ENCODE measurements around the gene RASA2. TPM values are rescaled to one million over a fixed set of nuclear protein-coding genes. Genes with fewer than 3 reads are reported as not detected.
"Not testable (repeated sequence)": the region's sequence is repeated elsewhere in the genome, so short reads cannot be mapped to it uniquely, and the experiment has no call there.

RASA2 gene
- total RNA-seq, 4 donors from 2014 or later: 12.0 to 45.5 (median 23.3) TPM

DNA sequence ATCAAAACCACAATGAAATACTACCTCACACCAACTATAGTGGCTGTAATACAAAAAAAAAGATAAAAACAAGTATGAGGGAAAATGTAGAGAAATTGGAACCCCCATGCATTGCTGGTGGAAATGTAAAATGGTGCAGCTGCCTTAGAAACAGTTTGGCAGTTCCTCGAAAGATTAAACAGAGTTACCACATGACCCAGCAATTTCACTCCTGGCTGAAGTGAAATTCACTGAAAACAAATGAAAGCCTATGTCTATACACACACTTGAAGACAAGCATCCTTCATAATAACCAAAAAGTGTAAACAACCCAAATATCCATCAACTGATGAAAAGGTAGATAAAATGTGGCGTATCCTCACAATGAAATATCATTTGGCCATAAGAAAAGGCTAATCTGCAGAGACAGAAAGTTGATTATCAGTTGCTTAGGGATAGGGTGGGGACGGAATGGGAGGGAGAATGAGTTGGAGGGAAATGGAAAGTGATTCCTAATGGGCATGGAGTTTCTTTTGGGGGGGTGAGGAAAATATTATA, 20.1 kb upstream of the RASA2 start:
- Histone ChIP-seq H3K9me3 (no peaks in the 10 kb centered on the region), H3K4me1 (no peaks in the 10 kb centered on the region), H3K4me3 (replicated peaks in 1 of 3) (no peak overlapping the region), H3K36me3 (no peaks in the 10 kb centered on the region), H3K27ac (no peak overlapping the region), H3K27me3 (no peaks in the 10 kb centered on the region)
- intact Hi-C loops (cut with DNase I): no loop called here
- TF ChIP-seq POLR2A (IDR thresholded peaks at IDR 0.05): no peak
- TF ChIP-seq, protein P1, sequence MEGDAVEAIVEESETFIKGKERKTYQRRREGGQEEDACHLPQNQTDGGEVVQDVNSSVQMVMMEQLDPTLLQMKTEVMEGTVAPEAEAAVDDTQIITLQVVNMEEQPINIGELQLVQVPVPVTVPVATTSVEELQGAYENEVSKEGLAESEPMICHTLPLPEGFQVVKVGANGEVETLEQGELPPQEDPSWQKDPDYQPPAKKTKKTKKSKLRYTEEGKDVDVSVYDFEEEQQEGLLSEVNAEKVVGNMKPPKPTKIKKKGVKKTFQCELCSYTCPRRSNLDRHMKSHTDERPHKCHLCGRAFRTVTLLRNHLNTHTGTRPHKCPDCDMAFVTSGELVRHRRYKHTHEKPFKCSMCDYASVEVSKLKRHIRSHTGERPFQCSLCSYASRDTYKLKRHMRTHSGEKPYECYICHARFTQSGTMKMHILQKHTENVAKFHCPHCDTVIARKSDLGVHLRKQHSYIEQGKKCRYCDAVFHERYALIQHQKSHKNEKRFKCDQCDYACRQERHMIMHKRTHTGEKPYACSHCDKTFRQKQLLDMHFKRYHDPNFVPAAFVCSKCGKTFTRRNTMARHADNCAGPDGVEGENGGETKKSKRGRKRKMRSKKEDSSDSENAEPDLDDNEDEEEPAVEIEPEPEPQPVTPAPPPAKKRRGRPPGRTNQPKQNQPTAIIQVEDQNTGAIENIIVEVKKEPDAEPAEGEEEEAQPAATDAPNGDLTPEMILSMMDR (IDR thresholded peaks at IDR 0.05): no peak
- 95% methylated on average over 3 of the region's 3 CpGs for WGBS, 2 donors
- DNase-seq: no peak

DNA sequence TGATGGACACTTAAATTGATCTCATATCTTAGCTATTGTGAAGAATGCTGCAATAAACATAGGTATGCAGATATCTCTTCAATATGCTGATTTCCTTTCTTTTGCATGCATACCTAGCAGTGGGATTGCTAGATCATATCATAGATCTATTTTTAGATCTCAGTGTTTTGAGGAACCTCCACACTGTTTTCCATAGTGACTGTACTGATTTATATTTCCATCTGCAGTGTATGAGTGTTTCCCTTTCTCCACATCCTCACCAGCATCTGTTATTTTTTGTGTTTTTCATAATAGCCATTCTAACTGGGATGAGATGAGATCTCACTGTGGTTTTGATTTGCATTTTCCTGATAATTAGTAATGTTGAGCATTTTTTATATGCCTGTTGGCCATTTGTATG, 17.1 kb upstream of the RASA2 start:
- H3K4me1 ChIP-seq: no peaks in the 10 kb centered on the region
- H3K27ac ChIP-seq: no peak overlapping the region
- intact Hi-C loops (cut with DNase I): no loop called here
- H3K9me3 ChIP-seq: no peaks in the 10 kb centered on the region
- no peak overlapping the region for H3K4me3 ChIP-seq (replicated peaks in 1 of 3)
- TF ChIP-seq POLR2A (IDR thresholded peaks at IDR 0.05): no peak
- TF ChIP-seq, protein P1 (IDR thresholded peaks at IDR 0.05): no peak
- no peaks in the 10 kb centered on the region for H3K27me3 ChIP-seq
- DNase-seq: no peak
- no peaks in the 10 kb centered on the region for H3K36me3 ChIP-seq

- Histone ChIP-seq H3K36me3 (no peaks in the 10 kb centered on the region), H3K4me1 (no peaks in the 10 kb centered on the region), H3K27ac (no peak overlapping the region), H3K9me3 (no peaks in the 10 kb centered on the region), H3K4me3 (replicated peaks in 1 of 3) (no peak overlapping the region), H3K27me3 (no peaks in the 10 kb centered on the region)
- TF ChIP-seq, protein P1 (IDR thresholded peaks at IDR 0.05): no peak
- no peak for TF ChIP-seq POLR2A (IDR thresholded peaks at IDR 0.05)
- DNase-seq: no peak
- WGBS, 2 donors: 93 to 98% methylated on average over 5 of the region's 5 CpGs
- intact Hi-C loops (cut with DNase I): no loop called here
Observed at GRCh38 chr3:141471160-141471559, 15.7 kb upstream of the RASA2 start.

- Histone ChIP-seq H3K4me3 (replicated peaks in 1 of 3) (no peak overlapping the region), H3K9me3 (no peaks in the 10 kb centered on the region), H3K27me3 (no peaks in the 10 kb centered on the region), H3K27ac (no peak overlapping the region), H3K4me1 (no peaks in the 10 kb centered on the region), H3K36me3 (no peaks in the 10 kb centered on the region)
- 93% methylated on average over 2 of the region's 2 CpGs for WGBS, 2 donors
- no peak for TF ChIP-seq POLR2A (IDR thresholded peaks at IDR 0.05)
- intact Hi-C loops (cut with DNase I): no loop called here
- DNase-seq: no peak
Observed at GRCh38 chr3:141476033-141476432, 10.8 kb upstream of the RASA2 start.

GRCh38 chr3:141477224-141477623, 9.6 kb upstream of the RASA2 start:
- no peak overlapping the region for H3K27ac ChIP-seq
- no peak overlapping the region for H3K4me3 ChIP-seq (replicated peaks in 1 of 3)
- intact Hi-C loops (cut with DNase I): no loop called here
- no peaks in the 10 kb centered on the region for H3K4me1 ChIP-seq
- H3K9me3 ChIP-seq: no peaks in the 10 kb centered on the region
- 94 to 99% methylated on average over 4 of the region's 4 CpGs for WGBS, 2 donors
- H3K36me3 ChIP-seq: no peaks in the 10 kb centered on the region
- no peak for DNase-seq
- no peak for TF ChIP-seq POLR2A (IDR thresholded peaks at IDR 0.05)
- TF ChIP-seq, protein P1 (IDR thresholded peaks at IDR 0.05): no peak
- H3K27me3 ChIP-seq: no peaks in the 10 kb centered on the region

GRCh38 chr3:141478139-141478538, 8.7 kb upstream of the RASA2 start:
- H3K4me3 ChIP-seq (replicated peaks in 1 of 3): no peak overlapping the region
- TF ChIP-seq, protein P1 (IDR thresholded peaks at IDR 0.05): no peak
- TF ChIP-seq POLR2A (IDR thresholded peaks at IDR 0.05): no peak
- intact Hi-C loops (cut with DNase I): no loop called here
- no peaks in the 10 kb centered on the region for H3K27me3 ChIP-seq
- DNase-seq: no peak
- H3K36me3 ChIP-seq: no peaks in the 10 kb centered on the region
- H3K4me1 ChIP-seq: no peaks in the 10 kb centered on the region
- no peaks in the 10 kb centered on the region for H3K9me3 ChIP-seq
- 84 to 86% methylated on average over 2 of the region's 2 CpGs for WGBS, 2 donors
- H3K27ac ChIP-seq: no peak overlapping the region

GRCh38 chr3:141478840-141479239, 8.0 kb upstream of the RASA2 start:
- H3K27ac ChIP-seq; intact Hi-C loops (cut with DNase I); H3K27me3 ChIP-seq; H3K4me1 ChIP-seq; H3K4me3 ChIP-seq (replicated peaks in 1 of 3); H3K36me3 ChIP-seq; DNase-seq; H3K9me3 ChIP-seq: not testable (repeated sequence)
- 82 to 83% methylated on average over 1 of the region's 1 CpG for WGBS, 2 donors
